CD4-positive, alpha-beta memory T cell (primary cell): ENCODE results near the gene SPRN. TPM values are rescaled to one million over a fixed set of nuclear protein-coding genes. Genes with fewer than 3 reads are reported as not detected.

Experiments used
- CTCF ChIA-PET: fragments of 350-600 bp; sonication (Branson Sonifier 250); formaldehyde crosslinking; loops from one replicate; lab custom pipeline; 2021; ENCODE audit warnings: inconsistent platforms; ENCODE audit not compliant: partially characterized antibody; lab: Charles Lee
- POLR2A ChIA-PET: fragments of 350-600 bp; sonication (Branson Sonifier 250); formaldehyde crosslinking; loops from one replicate; lab custom pipeline; 2021; ENCODE audit not compliant: partially characterized antibody; lab: Charles Lee
- DNase-seq, 5 donors: peaks; one replicate each; pipeline versions ENCODE4 v3.0.0 to v3.0.0-alpha.2; 2020 to 2022; ENCODE audit warnings: mixed read lengths in 1 of 5
- H3K27ac ChIP-seq: one replicate; pipeline ENCODE4 v1.7.0; 2013; ENCODE audit warnings: low read depth, low read length
- H3K27me3 ChIP-seq: 2 replicates; pipeline ENCODE4 v1.7.0; 2013; ENCODE audit warnings: mild to moderate bottlenecking, low read length, moderate library complexity; ENCODE audit not compliant: insufficient read depth
- H3K36me3 ChIP-seq: 2 replicates; pipeline ENCODE4 v1.7.0; 2013; ENCODE audit warnings: mild to moderate bottlenecking, low read length, moderate library complexity; ENCODE audit not compliant: insufficient read depth
- H3K4me1 ChIP-seq: 2 replicates; pipeline ENCODE4 v1.7.0; 2013; ENCODE audit warnings: mild to moderate bottlenecking, low read length, moderate library complexity; ENCODE audit not compliant: insufficient read depth
- H3K4me3 ChIP-seq, 2 donors: one replicate each; pipeline ENCODE4 v1.7.0; 2013; ENCODE audit warnings: low read length in 2 of 2, mild to moderate bottlenecking in 1 of 2
- H3K9me3 ChIP-seq, 2 donors: one replicate each; pipeline ENCODE4 v1.7.0; 2013; ENCODE audit warnings: low read length in 2 of 2, control low read depth in 1 of 2; ENCODE audit not compliant: control insufficient read depth in 1 of 2
- H3K27ac Mint-ChIP-seq, 7 donors: one replicate each; pipeline ENCODE4 v1.8.0; 2020 to 2021; ENCODE audit warnings: mixed read lengths in 7 of 7, mild to moderate bottlenecking in 6 of 7, inconsistent platforms in 3 of 7, moderate library complexity in 3 of 7
- H3K27me3 Mint-ChIP-seq, 2 donors: one replicate each; pipeline ENCODE4 v1.8.0; 2020 to 2021; ENCODE audit warnings: mixed read lengths in 2 of 2
- H3K36me3 Mint-ChIP-seq, 2 donors: one replicate each; pipeline ENCODE4 v1.8.0; 2020 to 2021; ENCODE audit warnings: mixed read lengths in 2 of 2, inconsistent platforms in 1 of 2, mild to moderate bottlenecking in 1 of 2
- H3K4me1 Mint-ChIP-seq, 4 donors: one replicate each; pipeline ENCODE4 v1.8.0; 2020 to 2021; ENCODE audit warnings: mixed read lengths in 4 of 4, mild to moderate bottlenecking in 1 of 4
- H3K4me3 Mint-ChIP-seq, 8 donors: one replicate each; pipeline ENCODE4 v1.8.0; 2020 to 2021; ENCODE audit warnings: mixed read lengths in 8 of 8, mild to moderate bottlenecking in 7 of 8, moderate library complexity in 6 of 8, inconsistent platforms in 3 of 8
- H3K9me3 Mint-ChIP-seq, 8 donors: one replicate each; pipeline ENCODE4 v1.8.0; 2020 to 2021; ENCODE audit warnings: mixed read lengths in 8 of 8, mild to moderate bottlenecking in 5 of 8, inconsistent platforms in 3 of 8, moderate library complexity in 1 of 8
- intact Hi-C: fragments of 100-400 bp; cut with micrococcal nuclease; formaldehyde crosslinking; loops from one replicate; pipeline ENCODE4 v1.15.1; 2023
- polyA plus RNA-seq, 2 donors: library from polyadenylated mRNA; unstranded; fragments of 300-500 nt; fragmentation: Illumina TruSeq; gene quantifications; one replicate each; pipeline ENCODE4 v1.2.3, GENCODE V29; 2021
- total RNA-seq, 2 experiments: library from RNA; stranded (reverse); gene quantifications; one replicate each; pipeline ENCODE4 v1.2.3, GENCODE V29; 2021

SPRN gene
- total and polyA plus RNA-seq, 4 experiments from 2014 or later: 0.14 to 0.26 TPM; not detected in 2

DNA sequence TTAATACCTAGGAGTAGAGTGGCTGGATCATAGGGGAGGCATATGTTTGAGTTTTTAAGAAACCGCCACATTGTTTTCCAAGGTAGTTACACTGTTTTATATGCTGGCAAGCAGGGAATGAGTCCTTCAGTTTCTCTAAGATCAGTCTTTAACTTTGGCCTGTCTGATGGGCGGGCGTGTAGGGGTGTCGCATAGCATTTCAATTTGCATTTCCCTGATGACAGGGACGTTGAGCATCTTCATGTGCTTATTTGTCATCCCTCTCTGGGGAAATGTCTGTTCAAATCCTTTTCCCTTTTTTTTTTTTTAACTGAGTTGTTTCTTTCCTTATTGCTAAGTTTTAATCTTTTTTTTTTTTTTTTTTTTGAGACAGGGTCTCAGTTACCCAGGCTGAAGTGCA, 20.6 kb downstream of the SPRN start:
- Mint-ChIP-seq H3K27ac (no peak overlapping the region), H3K36me3 (peaks cover 61 to 66% of the 10 kb centered on the region in 2 donors), H3K4me1 (peaks cover 36 to 54% (median 46%) of the 10 kb centered on the region in 4 donors), H3K27me3 (no peaks in the 10 kb centered on the region), H3K9me3 (peaks cover 0 to 1% (median 0%) of the 10 kb centered on the region in 8 donors), H3K4me3 (no peak overlapping the region)
- CTCF ChIA-PET: interaction anchor here (1.3 kb wide), 1 partner anchor 75 kb away, joined by 4 read pairs; no protein-coding TSS in a partner anchor
- Histone ChIP-seq H3K4me3 (no peak overlapping the region), H3K4me1 (peaks cover 19% of the 10 kb centered on the region), H3K27me3 (no peaks in the 10 kb centered on the region), H3K27ac (no peak overlapping the region), H3K9me3 (no peaks in the 10 kb centered on the region), H3K36me3 (peaks cover 29% of the 10 kb centered on the region)
- POLR2A ChIA-PET: interaction anchor here (0.7 kb wide), 1 partner anchor 22 kb away, joined by 4 read pairs; no protein-coding TSS in a partner anchor
- intact Hi-C loops: no loop called here
- no peak for DNase-seq

DNA sequence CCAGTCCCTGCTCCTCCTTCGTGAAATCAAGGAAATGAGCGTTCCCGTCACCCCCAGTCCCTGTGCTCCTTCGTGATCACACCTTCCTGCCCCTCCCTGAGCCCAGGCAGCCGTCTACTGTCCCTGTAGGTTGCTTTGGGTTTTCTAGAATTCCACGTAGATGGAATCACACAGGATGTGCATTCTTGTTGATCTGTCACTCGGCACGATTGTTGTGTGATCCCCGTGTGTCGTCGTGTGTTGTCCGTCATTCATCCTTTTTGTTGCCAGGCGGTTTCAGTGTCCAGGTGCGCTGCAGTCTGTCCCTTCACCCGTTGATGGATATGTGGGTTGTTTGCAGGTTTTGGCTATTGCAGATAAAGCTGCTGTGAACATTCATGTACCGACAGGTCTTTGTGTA, 21.1 kb downstream of the SPRN start:
- Histone ChIP-seq H3K27ac (no peak overlapping the region), H3K4me3 (no peak overlapping the region), H3K4me1 (peaks cover 19% of the 10 kb centered on the region), H3K27me3 (no peaks in the 10 kb centered on the region), H3K36me3 (peaks cover 33% of the 10 kb centered on the region), H3K9me3 (no peaks in the 10 kb centered on the region)
- Mint-ChIP-seq H3K9me3 (peaks cover 0 to 1% (median 0%) of the 10 kb centered on the region in 8 donors), H3K36me3 (peaks cover 58 to 65% of the 10 kb centered on the region in 2 donors), H3K27ac (no peak overlapping the region), H3K27me3 (no peaks in the 10 kb centered on the region), H3K4me1 (peaks cover 32 to 51% (median 44%) of the 10 kb centered on the region in 4 donors), H3K4me3 (no peak overlapping the region)
- DNase-seq: no peak
- intact Hi-C loops: no loop called here
- ChIA-PET POLR2A (no interaction called here), CTCF (interaction anchor here (1.3 kb wide), 1 partner anchor 74 kb away, joined by 4 read pairs; no protein-coding TSS in a partner anchor)

DNA sequence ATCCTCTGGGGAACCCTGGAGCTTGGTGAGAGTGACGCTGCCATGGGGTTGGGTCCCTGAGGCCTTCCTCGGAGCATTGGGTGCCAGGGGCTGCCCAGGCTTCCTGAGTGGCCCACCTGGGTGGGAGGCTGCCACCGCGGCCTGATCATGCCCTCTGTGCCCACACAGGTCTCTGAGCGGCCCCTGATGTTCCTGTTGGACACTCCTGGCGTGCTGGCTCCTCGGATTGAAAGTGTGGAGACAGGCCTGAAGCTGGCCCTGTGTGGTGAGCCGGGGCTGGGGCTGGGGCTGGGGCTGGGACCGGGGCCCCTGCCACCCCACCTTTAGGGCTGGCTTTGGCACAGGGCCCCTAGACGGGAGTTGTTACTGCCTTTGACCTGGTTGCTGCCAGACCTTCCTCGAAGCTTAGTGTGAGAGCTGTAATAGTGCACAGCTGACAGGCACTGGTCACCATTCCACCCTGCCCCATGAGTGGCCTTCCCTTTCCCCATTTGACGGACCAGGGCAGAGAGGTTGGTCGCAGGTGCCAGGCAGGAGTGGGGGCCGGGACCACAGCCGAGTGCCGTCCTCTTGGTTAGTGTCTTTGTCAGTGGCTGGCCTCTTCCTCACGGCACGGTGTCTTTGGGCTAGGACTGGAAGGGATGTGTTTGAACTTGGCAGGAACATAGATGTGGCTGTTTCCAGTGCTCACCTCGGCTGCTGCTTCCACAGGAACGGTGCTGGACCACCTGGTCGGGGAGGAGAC, 22.3 kb downstream of the SPRN start:
- no peaks in the 10 kb centered on the region for H3K27me3 ChIP-seq
- ChIA-PET CTCF (no interaction called here), POLR2A (interaction anchor here (1.1 kb wide), 1 partner anchor 24 kb away, joined by 3 read pairs; no protein-coding TSS in a partner anchor)
- no peak overlapping the region for H3K4me3 ChIP-seq
- Mint-ChIP-seq H3K4me3 (no peak overlapping the region), H3K27ac (peak overlapping the region in 1 of 7 donors; percentile 50), H3K4me1 (peaks cover 30 to 52% (median 40%) of the 10 kb centered on the region in 4 donors), H3K9me3 (peaks cover 0 to 1% (median 0%) of the 10 kb centered on the region in 8 donors), H3K27me3 (no peaks in the 10 kb centered on the region), H3K36me3 (peaks cover 56 to 64% of the 10 kb centered on the region in 2 donors)
- no peak for DNase-seq
- no peak overlapping the region for H3K27ac ChIP-seq
- intact Hi-C loops: no loop called here
- peaks cover 39% of the 10 kb centered on the region for H3K36me3 ChIP-seq
- H3K4me1 ChIP-seq: peaks cover 19% of the 10 kb centered on the region
- no peaks in the 10 kb centered on the region for H3K9me3 ChIP-seq

DNA sequence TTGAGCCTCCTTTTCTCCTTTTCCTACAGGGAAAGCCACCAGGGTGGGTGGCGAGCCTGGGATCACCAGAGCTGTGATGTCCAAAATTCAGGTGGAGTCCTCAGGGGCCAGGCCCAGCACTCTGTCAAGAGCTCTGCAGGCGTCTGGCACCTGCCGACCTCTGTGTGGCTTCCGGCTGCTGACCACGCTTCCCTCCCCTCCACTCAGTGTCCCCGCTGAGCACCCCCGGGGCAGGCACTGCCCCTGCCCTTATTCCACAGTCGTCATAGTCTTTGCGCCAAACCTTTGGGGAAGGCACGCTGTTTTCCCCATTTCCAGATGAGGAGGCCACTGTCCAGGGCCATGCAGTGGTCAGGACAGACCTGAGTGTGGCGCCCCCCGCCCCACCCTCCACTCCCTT, 22.9 kb downstream of the SPRN start:
- H3K27ac Mint-ChIP-seq: peak overlapping the region in 2 of 7 donors; percentile 42 to 86
- CTCF ChIA-PET: no interaction called here
- H3K27ac ChIP-seq: no peak overlapping the region

DNA sequence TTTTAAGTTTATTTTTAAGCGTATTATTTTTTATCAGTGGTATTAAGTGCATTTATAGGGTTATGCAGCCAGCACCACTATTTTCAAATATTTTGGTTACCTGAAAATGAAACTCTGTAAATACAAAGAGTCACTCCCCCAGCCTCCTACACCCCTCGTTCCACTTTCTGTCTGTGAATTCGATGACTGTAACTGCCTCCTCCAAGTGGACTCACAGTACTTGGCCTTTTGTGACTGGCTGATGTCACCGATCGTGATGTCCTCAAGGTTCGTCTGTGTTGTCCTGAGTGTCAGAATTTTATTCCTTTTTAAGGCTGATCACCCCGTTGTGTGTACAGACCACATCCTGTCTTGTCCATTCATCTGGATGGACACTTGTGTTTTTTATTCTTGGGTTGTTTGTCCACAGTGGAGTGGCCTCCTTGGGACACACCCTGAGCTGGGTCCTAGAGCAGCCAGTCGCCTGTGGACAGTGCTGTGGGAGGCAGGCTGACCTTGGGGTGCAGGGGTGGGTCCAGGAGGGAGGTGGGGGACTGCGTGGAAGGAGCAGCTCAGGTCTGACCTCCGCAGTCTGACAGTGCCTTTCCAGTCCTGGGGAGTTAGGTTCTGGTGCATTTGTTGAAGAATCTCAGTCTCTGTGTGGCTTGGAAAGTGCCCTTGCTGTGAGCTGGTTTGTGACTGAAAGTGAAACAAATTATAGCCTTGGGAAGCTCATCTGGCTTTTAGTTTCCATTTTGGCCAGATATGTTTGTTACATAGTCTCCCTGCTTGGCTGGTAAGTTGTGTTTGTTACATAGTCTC, 23.6 kb downstream of the SPRN start:
- H3K36me3 Mint-ChIP-seq: peaks cover 48 to 63% of the 10 kb centered on the region in 2 donors
- Histone ChIP-seq H3K4me3 (no peak overlapping the region), H3K9me3 (no peaks in the 10 kb centered on the region), H3K4me1 (peaks cover 24% of the 10 kb centered on the region), H3K36me3 (peaks cover 44% of the 10 kb centered on the region), H3K27me3 (no peaks in the 10 kb centered on the region), H3K27ac (no peak overlapping the region)
- H3K4me3 Mint-ChIP-seq: peak overlapping the region in 3 of 8 donors; percentile 5 to 48 (median 16)
- ChIA-PET CTCF (no interaction called here), POLR2A (no interaction called here)
- no peaks in the 10 kb centered on the region for H3K27me3 Mint-ChIP-seq
- intact Hi-C loops: no loop called here
- peak overlapping the region in 6 of 7 donors; percentile 4 to 87 (median 67) for H3K27ac Mint-ChIP-seq
- DNase-seq: no peak
- H3K9me3 Mint-ChIP-seq: no peaks in the 10 kb centered on the region
- peaks cover 26 to 53% (median 35%) of the 10 kb centered on the region in 4 donors for H3K4me1 Mint-ChIP-seq

More for the DNA sequence above, 22.9 kb downstream of the SPRN start:
- H3K4me3 Mint-ChIP-seq: no peak overlapping the region
- H3K9me3 Mint-ChIP-seq: no peaks in the 10 kb centered on the region
- intact Hi-C loops: no loop called here
- peaks cover 19% of the 10 kb centered on the region for H3K4me1 ChIP-seq
- no peaks in the 10 kb centered on the region for H3K27me3 ChIP-seq
- POLR2A ChIA-PET: interaction anchor here (1.1 kb wide), 1 partner anchor 23 kb away, joined by 3 read pairs; no protein-coding TSS in a partner anchor
- H3K4me1 Mint-ChIP-seq: peaks cover 30 to 53% (median 39%) of the 10 kb centered on the region in 4 donors
- H3K9me3 ChIP-seq: no peaks in the 10 kb centered on the region
- H3K36me3 ChIP-seq: peaks cover 39% of the 10 kb centered on the region
- DNase-seq: no peak
- no peaks in the 10 kb centered on the region for H3K27me3 Mint-ChIP-seq
- H3K36me3 Mint-ChIP-seq: peaks cover 53 to 65% of the 10 kb centered on the region in 2 donors
- H3K4me3 ChIP-seq: no peak overlapping the region

DNA sequence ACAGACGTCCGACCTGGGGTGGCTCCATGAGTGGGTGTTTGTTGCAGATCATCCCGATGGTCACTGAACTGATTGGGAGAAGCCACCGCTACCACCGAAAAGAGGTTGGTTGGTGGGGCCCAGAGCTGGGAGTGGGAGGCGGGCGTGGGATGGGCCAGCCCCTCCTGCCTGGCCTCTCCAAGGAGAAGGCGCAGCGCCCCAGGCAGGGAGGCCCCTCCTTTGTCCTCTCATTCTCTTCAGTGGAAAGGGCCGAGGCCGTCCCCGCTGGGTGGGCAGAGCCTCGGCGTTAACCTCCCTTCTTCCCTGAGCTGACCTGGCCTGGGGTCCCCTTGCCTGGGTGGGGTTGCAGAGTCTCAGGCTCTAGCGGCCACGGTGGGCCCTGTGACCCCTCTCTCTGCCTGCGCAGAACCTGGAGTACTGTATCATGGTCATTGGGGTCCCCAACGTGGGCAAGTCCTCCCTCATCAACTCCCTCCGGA, 25.3 kb downstream of the SPRN start:
- Mint-ChIP-seq H3K4me1 (peaks cover 22 to 60% (median 35%) of the 10 kb centered on the region in 4 donors), H3K27me3 (no peaks in the 10 kb centered on the region), H3K9me3 (no peaks in the 10 kb centered on the region), H3K36me3 (peaks cover 34 to 57% of the 10 kb centered on the region in 2 donors), H3K27ac (no peak overlapping the region), H3K4me3 (no peak overlapping the region)
- no peak for DNase-seq
- H3K27ac ChIP-seq: no peak overlapping the region
- ChIA-PET POLR2A (interaction anchor here (0.8 to 1.2 kb wide), 2 partner anchors 9 to 21 kb away, joined by 3 to 5 read pairs; no protein-coding TSS in a partner anchor), CTCF (interaction anchor here (2.9 kb wide), 1 partner anchor 69 kb away, joined by 12 read pairs; no protein-coding TSS in a partner anchor)
- intact Hi-C loops: no loop called here
- no peaks in the 10 kb centered on the region for H3K27me3 ChIP-seq
- H3K36me3 ChIP-seq: peaks cover 35% of the 10 kb centered on the region
- H3K4me3 ChIP-seq: no peak overlapping the region
- H3K4me1 ChIP-seq: peaks cover 33% of the 10 kb centered on the region
- H3K9me3 ChIP-seq: no peaks in the 10 kb centered on the region
